SK-N-SH (cell line): ENCODE measurements around the gene LPIN1. TPM values are rescaled to one million over a fixed set of nuclear protein-coding genes. Genes with fewer than 3 reads are reported as not detected.

Experiments
- CTCF ChIA-PET: fragments of 300-600, 350-600 bp; formaldehyde crosslinking; extraction: SDS; loops from one replicate; lab custom pipeline; 2021; lab: Yijun Ruan, JAX
- POLR2A ChIA-PET: fragments of 350-600 bp; sonication (Branson Sonifier 250); formaldehyde crosslinking; extraction: SDS; loops from one replicate; lab custom pipeline; 2020; ENCODE audit warnings: antibody characterized with exemption, inconsistent platforms; lab: Yijun Ruan, JAX
- DNase-seq: peaks from one replicate; pipeline ENCODE4 v3.0.0; 2012
- H2AFZ ChIP-seq: fragments of 200-600 bp; sonication (generic); 2 replicates; pipeline ENCODE4 v1.8.1; 2016; ENCODE audit warnings: antibody characterized with exemption, mild to moderate bottlenecking, low read depth
- H3F3A ChIP-seq: fragments of 200-600 bp; sonication (generic); replicated peaks from 2 replicates; pipeline ENCODE3; 2016; ENCODE audit warnings: antibody characterized with exemption, mild to moderate bottlenecking; ENCODE audit not compliant: insufficient read depth
- H3K27ac ChIP-seq, 2 experiments: fragments of 200-500 bp in 1 of 2; fragments of 200-600 bp in 1 of 2; sonication (Bioruptor generic) in 1 of 2; sonication (generic), shearing (Covaris generic) in 1 of 2; 2 replicates each; pipeline versions ENCODE4 v1.5.1 to v1.6.1; 2014 to 2016; ENCODE audit warnings: low read depth in 2 of 2, inconsistent platforms in 1 of 2, low read length in 1 of 2, mild to moderate bottlenecking in 1 of 2, mixed read lengths in 1 of 2
- H3K27me3 ChIP-seq: fragments of 200-600 bp; sonication (generic), shearing (Covaris generic); 2 replicates; pipeline ENCODE4 v1.6.1; 2016; ENCODE audit warnings: mixed run types; ENCODE audit not compliant: insufficient read depth
- H3K36me3 ChIP-seq, 2 experiments: fragments of 200-500 bp in 1 of 2; fragments of 200-600 bp in 1 of 2; sonication (Bioruptor generic) in 1 of 2; sonication (generic) in 1 of 2; replicated peaks in 1 of 2; 2 replicates each; pipeline versions ENCODE3 to v1.5.1; 2014 to 2016; ENCODE audit warnings: low read length in 1 of 2, mild to moderate bottlenecking in 1 of 2; ENCODE audit not compliant: insufficient read depth in 2 of 2, control insufficient read depth in 1 of 2
- H3K4me1 ChIP-seq, 2 experiments: fragments of 200-500 bp in 1 of 2; fragments of 200-600 bp in 1 of 2; sonication (Bioruptor generic) in 1 of 2; sonication (generic), shearing (Covaris generic) in 1 of 2; 2 replicates each; pipeline versions ENCODE4 v1.5.1 to v1.6.1; 2014 to 2016; ENCODE audit warnings: low read depth in 1 of 2, low read length in 1 of 2, mixed run types in 1 of 2; ENCODE audit not compliant: insufficient read depth in 2 of 2, control insufficient read depth in 1 of 2
- H3K4me2 ChIP-seq: fragments of 200-600 bp; sonication (generic), shearing (Covaris generic); 2 replicates; pipeline ENCODE4 v1.6.1; 2017; ENCODE audit warnings: mixed run types
- H3K4me3 ChIP-seq, 2 experiments: fragments of 200-500 bp in 1 of 2; fragments of 200-600 bp in 1 of 2; sonication (Bioruptor generic) in 1 of 2; sonication (generic), shearing (Covaris generic) in 1 of 2; 2 replicates each; pipeline versions ENCODE4 v1.5.1 to v1.8.1; 2014 to 2016; ENCODE audit warnings: low read depth in 2 of 2, inconsistent platforms in 1 of 2, low read length in 1 of 2, mild to moderate bottlenecking in 1 of 2, mixed read lengths in 1 of 2, moderate library complexity in 1 of 2
- H3K79me2 ChIP-seq: fragments of 200-600 bp; sonication (generic); 2 replicates; pipeline ENCODE4 v1.8.1; 2017; ENCODE audit warnings: mild to moderate bottlenecking; ENCODE audit not compliant: insufficient read depth
- H3K9ac ChIP-seq: fragments of 200-600 bp; sonication (generic); 2 replicates; pipeline ENCODE4 v1.6.1; 2017; ENCODE audit warnings: mixed run types
- H3K9me2 ChIP-seq: fragments of 200-600 bp; sonication (generic); 2 replicates; pipeline ENCODE4 v1.6.1; 2017; ENCODE audit warnings: mixed run types
- H3K9me3 ChIP-seq: fragments of 200-600 bp; sonication (generic); 2 replicates; pipeline ENCODE4 v1.6.1; 2017; ENCODE audit warnings: mixed run types, mild to moderate bottlenecking, moderate library complexity
- H4K20me1 ChIP-seq: fragments of 200-600 bp; sonication (generic); 2 replicates; pipeline ENCODE4 v1.6.1; 2017; ENCODE audit warnings: mild to moderate bottlenecking, mixed run types; ENCODE audit not compliant: insufficient read depth
- CHD2 ChIP-seq: fragments of 150-350 bp; IDR thresholded peaks from 2 replicates; pipeline ENCODE4 v1.6.1; 2018; ENCODE audit warnings: low read length; ENCODE audit not compliant: partially characterized antibody
- EZH2phosphoT487 ChIP-seq: fragments of 200-600 bp; sonication (generic); IDR thresholded peaks from 2 replicates; pipeline ENCODE4 v1.6.1; 2017; ENCODE audit warnings: low read depth, mixed run types, mild to moderate bottlenecking, antibody characterized with exemption, moderate library complexity, borderline replicate concordance
- FOXM1 ChIP-seq: IDR thresholded peaks from 2 replicates; pipeline ENCODE4 v1.4.0; 2012; ENCODE audit warnings: low read depth, mild to moderate bottlenecking
- GATA2 ChIP-seq: sonication (generic); formaldehyde crosslinking; IDR thresholded peaks from 2 replicates; pipeline ENCODE4 v1.5.0; 2020; ENCODE audit warnings: mild to moderate bottlenecking, missing genetic modification reagents
- MXI1 ChIP-seq: IDR thresholded peaks from 2 replicates; pipeline ENCODE4 v1.6.1; 2012; ENCODE audit warnings: mild to moderate bottlenecking, low read depth, low read length, improper control_type of control experiment
- NRF1 ChIP-seq: IDR thresholded peaks from 2 replicates; pipeline ENCODE4 v1.6.1; 2012; ENCODE audit warnings: low read depth, mild to moderate bottlenecking, low read length
- POLR2AphosphoS5 ChIP-seq: IDR thresholded peaks from 2 replicates; pipeline ENCODE4 v1.6.1; 2012; ENCODE audit warnings: low read depth, low read length
- RAD21 ChIP-seq: IDR thresholded peaks from 2 replicates; pipeline ENCODE4 v1.6.1; 2012; ENCODE audit warnings: mild to moderate bottlenecking, low read length
- REST ChIP-seq: IDR thresholded peaks from 2 replicates; pipeline ENCODE4 v1.6.1; 2012; ENCODE audit warnings: mild to moderate bottlenecking, low read depth, low read length, moderate library complexity
- RFX5 ChIP-seq: IDR thresholded peaks from 2 replicates; pipeline ENCODE4 v1.6.1; 2012; ENCODE audit warnings: mild to moderate bottlenecking, improper control_type of control experiment, low read length
- RXRA ChIP-seq: IDR thresholded peaks from 2 replicates; pipeline ENCODE4 v1.4.0; 2012; ENCODE audit warnings: low read depth, mild to moderate bottlenecking, borderline replicate concordance
- SIN3A ChIP-seq: IDR thresholded peaks from 2 replicates; pipeline ENCODE4 v1.6.1; 2012; ENCODE audit warnings: low read depth, mild to moderate bottlenecking, low read length, moderate library complexity, borderline replicate concordance
- SMC3 ChIP-seq: IDR thresholded peaks from 2 replicates; pipeline ENCODE4 v1.6.1; 2012; ENCODE audit warnings: low read depth, low read length, improper control_type of control experiment
- TCF12 ChIP-seq: IDR thresholded peaks from 2 replicates; pipeline ENCODE4 v1.4.0; 2012
- USF2 ChIP-seq: fragments of 150-350 bp; IDR thresholded peaks from 2 replicates; pipeline ENCODE4 v1.6.1; 2017; ENCODE audit warnings: antibody characterized with exemption, low read length, low read depth, borderline replicate concordance
- YY1 ChIP-seq: IDR thresholded peaks from 2 replicates; pipeline ENCODE4 v1.4.0; 2012; ENCODE audit warnings: low read depth, mild to moderate bottlenecking
- ZBTB33 ChIP-seq: IDR thresholded peaks from 2 replicates; pipeline ENCODE4 v1.4.0; 2012; ENCODE audit warnings: low read depth, borderline replicate concordance
- WGBS: methylation state at CpG from one replicate; pipeline ENCODE4 v1.1.6; 2017; ENCODE audit warnings: low lambda C conversion rate; 5-methylcytosine and 5-hydroxymethylcytosine counted together
- polyA plus RNA-seq, 3 experiments: library from polyadenylated mRNA; depleted of rRNA; stranded (reverse); fragments of >200 nt; gene quantifications; 2 replicates each; pipeline ENCODE4 v1.2.3, GENCODE V29; 2012
- TF ChIP-seq, protein P1 (sequence below): IDR thresholded peaks from 2 replicates; pipeline ENCODE4 v1.4.0; 2012; ENCODE audit warnings: low read depth
- TF ChIP-seq, protein P2 (sequence below): fragments of 200-600 bp; sonication (generic); IDR thresholded peaks from 2 replicates; pipeline ENCODE4 v1.6.1; 2017; ENCODE audit warnings: antibody characterized with exemption, mild to moderate bottlenecking, moderate library complexity

The LPIN1 gene
- polyA plus RNA-seq, 1 of the 3 experiments (the other 2 are of a cell fraction), result 22.1 TPM

DNA sequence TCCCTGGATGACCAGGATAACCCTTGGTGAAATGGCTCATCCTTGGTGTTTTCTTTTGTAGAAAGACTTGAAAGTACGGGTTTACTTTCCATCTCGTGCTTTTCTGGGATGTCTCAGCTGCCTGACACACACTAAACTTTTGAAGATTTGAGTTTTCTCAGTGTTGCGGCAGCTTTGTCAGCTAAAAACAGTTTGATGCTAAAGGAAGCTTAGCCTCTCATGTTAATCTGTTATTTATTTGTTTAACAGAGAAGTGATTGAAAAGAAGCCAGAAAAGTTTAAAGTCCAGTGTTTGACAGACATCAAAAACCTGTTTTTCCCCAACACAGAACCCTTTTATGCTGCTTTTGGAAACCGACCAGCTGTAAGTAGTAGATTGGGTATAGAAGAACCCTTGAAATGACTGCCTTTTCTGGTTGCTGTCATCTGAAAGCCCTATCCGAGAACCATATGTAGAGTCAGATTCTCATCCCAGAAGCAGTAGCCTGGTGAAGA is 72.8 kb downstream of the LPIN1 start:
- DNase-seq, result no peak
- H3K36me3 ChIP-seq, result peaks cover 55 to 64% of the 10 kb centered on the region in 2 experiments

More for the DNA sequence above, 72.8 kb downstream of the LPIN1 start:
- Histone ChIP-seq H3K27me3 (no peaks in the 10 kb centered on the region), H3K4me3 (no peak overlapping the region), H3F3A (no peaks in the 10 kb centered on the region), H3K4me2 (no peak overlapping the region), H3K9me2 (no peaks in the 10 kb centered on the region), H3K27ac (no peak overlapping the region), H3K4me1 (no peaks in the 10 kb centered on the region), H2AFZ (no peak overlapping the region), H4K20me1 (no peaks in the 10 kb centered on the region), H3K79me2 (no peaks in the 10 kb centered on the region), H3K9me3 (no peaks in the 10 kb centered on the region), H3K9ac (no peak overlapping the region; the same call in 1 of the 2 replicates)
- ChIA-PET POLR2A (interaction anchor here (0.6 kb wide), 1 partner anchor 11 kb away, joined by 3 read pairs; no protein-coding TSS in a partner anchor), CTCF (interaction anchor here (1.1 to 3.2 kb wide), 4 partner anchors 10 to 898 kb away, joined by 3 to 12 read pairs (median 8); partner anchors contain the start of gene TRIB2)
- TF ChIP-seq MXI1 (no peak), CHD2 (no peak), GATA2 (no peak), RAD21 (no peak), NRF1 (no peak), POLR2AphosphoS5 (no peak), USF2 (no peak), SIN3A (no peak), REST (no peak), ZBTB33 (no peak), RXRA (no peak), FOXM1 (no peak), TCF12 (no peak), SMC3 (no peak), EZH2phosphoT487 (no peak), YY1 (no peak), RFX5 (no peak)
- TF ChIP-seq, protein P1, sequence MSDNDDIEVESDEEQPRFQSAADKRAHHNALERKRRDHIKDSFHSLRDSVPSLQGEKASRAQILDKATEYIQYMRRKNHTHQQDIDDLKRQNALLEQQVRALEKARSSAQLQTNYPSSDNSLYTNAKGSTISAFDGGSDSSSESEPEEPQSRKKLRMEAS, result no peak
- TF ChIP-seq, protein P2, sequence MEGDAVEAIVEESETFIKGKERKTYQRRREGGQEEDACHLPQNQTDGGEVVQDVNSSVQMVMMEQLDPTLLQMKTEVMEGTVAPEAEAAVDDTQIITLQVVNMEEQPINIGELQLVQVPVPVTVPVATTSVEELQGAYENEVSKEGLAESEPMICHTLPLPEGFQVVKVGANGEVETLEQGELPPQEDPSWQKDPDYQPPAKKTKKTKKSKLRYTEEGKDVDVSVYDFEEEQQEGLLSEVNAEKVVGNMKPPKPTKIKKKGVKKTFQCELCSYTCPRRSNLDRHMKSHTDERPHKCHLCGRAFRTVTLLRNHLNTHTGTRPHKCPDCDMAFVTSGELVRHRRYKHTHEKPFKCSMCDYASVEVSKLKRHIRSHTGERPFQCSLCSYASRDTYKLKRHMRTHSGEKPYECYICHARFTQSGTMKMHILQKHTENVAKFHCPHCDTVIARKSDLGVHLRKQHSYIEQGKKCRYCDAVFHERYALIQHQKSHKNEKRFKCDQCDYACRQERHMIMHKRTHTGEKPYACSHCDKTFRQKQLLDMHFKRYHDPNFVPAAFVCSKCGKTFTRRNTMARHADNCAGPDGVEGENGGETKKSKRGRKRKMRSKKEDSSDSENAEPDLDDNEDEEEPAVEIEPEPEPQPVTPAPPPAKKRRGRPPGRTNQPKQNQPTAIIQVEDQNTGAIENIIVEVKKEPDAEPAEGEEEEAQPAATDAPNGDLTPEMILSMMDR, result no peak
- 97% methylated on average over 5 of the region's 5 CpGs for WGBS
